Measurements from ENCODE around the gene KHDC4. TPM values are rescaled to one million over a fixed set of nuclear protein-coding genes. Genes with fewer than 3 reads are reported as not detected.
A peak's percentile ranks its signal among the peaks of the same experiment; 100 is the strongest.

Gene KHDC4
- total and polyA plus RNA-seq, 2 of the 4 experiments (the other 2 are of a cell fraction) = 28.0 to 29.9 TPM

- Histone ChIP-seq H2AK5ac (ENCODE audit: low read depth, low read length) (peak overlapping the region; percentile 91), H4K20me1 (ENCODE audit: insufficient read depth, low read length) (peaks cover 68% of the 10 kb centered on the region), H3K36me3 (ENCODE audit: control insufficient read depth, insufficient read depth, low read length) (peaks cover 80% of the 10 kb centered on the region), H3K27me3 (ENCODE audit: control insufficient read depth, insufficient read depth, low read length) (no peaks in the 10 kb centered on the region), H2BK20ac (ENCODE audit: low read depth, low read length) (no peak overlapping the region), H4K91ac (ENCODE audit: insufficient read depth, low read depth, low read length) (peak overlapping the region; percentile 54; the same call in 1 of the 2 replicates), H2BK120ac (ENCODE audit: low read depth, low read length) (peak overlapping the region; percentile 6; the same call in 1 of the 2 replicates), H3K9ac (ENCODE audit: low read depth, low read length) (no peak overlapping the region), H3K14ac (replicated peaks; ENCODE audit: low read depth, low read length) (peak overlapping the region; percentile 1; the same call in 1 of the 2 replicates), H4K8ac (ENCODE audit: low read depth in 2 of 2, low read length in 2 of 2) (peak overlapping the region in 1 of 2 experiments; percentile 59; a peak in 1 of 4 replicates), H3K4me2 (ENCODE audit: low read depth, low read length) (no peak overlapping the region), H3K9me1 (ENCODE audit: insufficient read depth, low read length) (peaks cover 12% of the 10 kb centered on the region; the same call in 1 of the 2 replicates), H3K23ac (ENCODE audit: low read depth, low read length) (no peak overlapping the region), H3K9me3 (ENCODE audit: control insufficient read depth, insufficient read depth, low read length) (no peaks in the 10 kb centered on the region), H3K4me1 (ENCODE audit: control insufficient read depth, insufficient read depth, low read length) (peaks cover 14% of the 10 kb centered on the region), H3K27ac (ENCODE audit: insufficient read depth, low read length) (peak overlapping the region; percentile 20), H3K18ac (ENCODE audit: low read depth, low read length) (no peak overlapping the region), H4K5ac (ENCODE audit: low read depth, low read length) (no peak overlapping the region), H3K79me1 (ENCODE audit: low read depth in 1 of 2, low read length in 2 of 2) (peaks cover 22 to 82% of the 10 kb centered on the region in 2 experiments), H2BK15ac (ENCODE audit: low read depth, low read length) (peak overlapping the region; percentile 14; the same call in 1 of the 3 replicates), H2AFZ (replicated peaks; ENCODE audit: low read length, poor library complexity) (peak overlapping the region; percentile 34), H3K4me3 (ENCODE audit: insufficient read depth, low read depth, low read length) (no peak overlapping the region), H3K56ac (ENCODE audit: extremely low read depth, insufficient read depth, low read length) (no peak overlapping the region), H2BK5ac (ENCODE audit: low read depth, low read length, poor library complexity, severe bottlenecking) (peak overlapping the region; percentile 35), H3K4ac (ENCODE audit: low read depth, low read length) (peak overlapping the region; percentile 55), H2AK9ac (replicated peaks; ENCODE audit: low read depth, low read length, poor library complexity) (peak overlapping the region; percentile 80)
- ChIA-PET POLR2A (ENCODE audit: unreplicated experiment) (no interaction called here), CTCF (interaction anchor here (0.5 to 1.3 kb wide), 3 partner anchors 12 to 28 kb away, joined by 3 to 4 read pairs (median 4); no protein-coding TSS in a partner anchor)
- 14% methylated on average over 10 of the region's 14 CpGs; no CpG with 5 or more reads in 1 of the 2 experiments for WGBS, 2 experiments (ENCODE audit: extremely low coverage in 2 of 2, insufficient read length in 1 of 2)
- intact Hi-C loops (cut with micrococcal nuclease) (loop anchor here (1.0 kb wide), 1 partner anchor 27 kb away; no protein-coding TSS in a partner anchor), in situ Hi-C loops (cut with MboI; ENCODE audit: low sequenced_read_pairs) (no loop called here), dilution Hi-C loops (cut with HindIII; ENCODE audit: low sequenced_read_pairs, unreplicated experiment) (no loop called here)
- peak; percentile 91 for ATAC-seq (ENCODE audit: low read depth)
- DNase-seq = peak; percentile 97
- no TSS peak for BruUV-seq (replicated peaks)
- TF ChIP-seq NFE2L2 (IDR thresholded peaks at IDR 0.05; ENCODE audit: low read depth, low read length) = peak; percentile 66
- TF ChIP-seq FOS (IDR thresholded peaks at IDR 0.05; ENCODE audit: low read depth, low read length) = peak; percentile 84
- peak; percentile 66 for TF ChIP-seq RCOR1 (IDR thresholded peaks at IDR 0.05; ENCODE audit: insufficient replicate concordance, low read length)
- peak; percentile 67 for TF ChIP-seq USF2 (IDR thresholded peaks at IDR 0.05; ENCODE audit: low read depth, low read length)
- TF ChIP-seq SMC3 (IDR thresholded peaks at IDR 0.05; ENCODE audit: low read depth, low read length) = peak; percentile 63
- no peak for TF ChIP-seq CEBPB (IDR thresholded peaks at IDR 0.05; ENCODE audit: low read depth, low read length)
- 0 out of 2 replicates have a peak, but pooled peaks have one; percentile 16 for TF ChIP-seq MAFK (IDR thresholded peaks at IDR 0.05; ENCODE audit: low read depth, low read length)
- no peak for TF ChIP-seq POLR2A (IDR thresholded peaks at IDR 0.05; ENCODE audit: low read depth, low read length)
- peak; percentile 58 for TF ChIP-seq CTCF (conservative IDR thresholded peaks at IDR 0.05; ENCODE audit: low read depth, low read length)
- TF ChIP-seq RFX5 (IDR thresholded peaks at IDR 0.05; ENCODE audit: low read depth, low read length) = no peak
- peak; percentile 73; the same call in 1 of the 2 replicates for TF ChIP-seq MAZ (IDR thresholded peaks at IDR 0.05; ENCODE audit: borderline replicate concordance, low read depth, low read length)
- TF ChIP-seq BHLHE40 (IDR thresholded peaks at IDR 0.05; ENCODE audit: low read depth, low read length) = peak; percentile 84
- TF ChIP-seq, protein P1, sequence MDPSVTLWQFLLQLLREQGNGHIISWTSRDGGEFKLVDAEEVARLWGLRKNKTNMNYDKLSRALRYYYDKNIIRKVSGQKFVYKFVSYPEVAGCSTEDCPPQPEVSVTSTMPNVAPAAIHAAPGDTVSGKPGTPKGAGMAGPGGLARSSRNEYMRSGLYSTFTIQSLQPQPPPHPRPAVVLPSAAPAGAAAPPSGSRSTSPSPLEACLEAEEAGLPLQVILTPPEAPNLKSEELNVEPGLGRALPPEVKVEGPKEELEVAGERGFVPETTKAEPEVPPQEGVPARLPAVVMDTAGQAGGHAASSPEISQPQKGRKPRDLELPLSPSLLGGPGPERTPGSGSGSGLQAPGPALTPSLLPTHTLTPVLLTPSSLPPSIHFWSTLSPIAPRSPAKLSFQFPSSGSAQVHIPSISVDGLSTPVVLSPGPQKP (IDR thresholded peaks at IDR 0.05; ENCODE audit: borderline replicate concordance, low read depth, low read length) = no peak
- TF ChIP-seq RAD21 (IDR thresholded peaks at IDR 0.05; ENCODE audit: low read length) = peak; percentile 70
- TF ChIP-seq MXI1 (IDR thresholded peaks at IDR 0.05; ENCODE audit: borderline replicate concordance, low read depth, low read length) = peak; percentile 45; the same call in 1 of the 2 replicates
Measured at GRCh38 chr1:155961937-155962336, 27.7 kb upstream of the KHDC4 start.

Data from IMR-90 (cell line).